RWPE2 (cell line): ENCODE results near the gene AKAP13.
A peak's percentile ranks its signal among the peaks of the same experiment; 100 is the strongest.

Experiments
- ATAC-seq: fragments of 200-7000 bp; cut with Tn5 transposase; 3 replicates; pipeline ENCODE4 v1.9.1; 2021; ENCODE audit warnings: low read depth
- DNase-seq: peaks from one replicate; pipeline ENCODE4 v3.0.0-alpha.2; 2020; ENCODE audit warnings: low spot score
- H3K27ac ChIP-seq: fragments of 450-650 bp; 2 replicates; pipeline ENCODE4 v1.5.1; 2017; ENCODE audit warnings: mild to moderate bottlenecking; ENCODE audit not compliant: poor library complexity, severe bottlenecking
- H3K27me3 ChIP-seq: fragments of 250-450 bp; sonication (Bioruptor Pico); 2 replicates; pipeline ENCODE4 v1.5.1; 2021; ENCODE audit warnings: mild to moderate bottlenecking, moderate library complexity; ENCODE audit not compliant: insufficient read depth, poor library complexity, severe bottlenecking
- H3K36me3 ChIP-seq: fragments of 250-450 bp; sonication (Bioruptor Pico); 2 replicates; pipeline ENCODE4 v1.5.1; 2020; ENCODE audit warnings: low read depth, mild to moderate bottlenecking, moderate library complexity
- H3K4me1 ChIP-seq: fragments of 250-450 bp; sonication (Bioruptor Pico); 2 replicates; pipeline ENCODE4 v1.5.1; 2021; ENCODE audit warnings: mild to moderate bottlenecking, moderate library complexity; ENCODE audit not compliant: insufficient read depth, poor library complexity, severe bottlenecking
- H3K4me3 ChIP-seq: fragments of 250-450 bp; sonication (Bioruptor Pico); 2 replicates; pipeline ENCODE4 v1.5.1; 2021; ENCODE audit warnings: mild to moderate bottlenecking, moderate library complexity; ENCODE audit not compliant: severe bottlenecking
- H3K9me3 ChIP-seq: fragments of 250-450 bp; sonication (Bioruptor Pico); 2 replicates; pipeline ENCODE4 v1.5.1; 2021; ENCODE audit warnings: mild to moderate bottlenecking, moderate library complexity; ENCODE audit not compliant: severe bottlenecking
- CTCF ChIP-seq: fragments of 450-650 bp; IDR thresholded peaks from one replicate; pipeline ENCODE4 v1.5.1; 2017; ENCODE audit warnings: mild to moderate bottlenecking, moderate library complexity; ENCODE audit not compliant: poor library complexity, severe bottlenecking

The AKAP13 gene

GRCh38 chr15:85520650-85521049, 140.2 kb downstream of the AKAP13 start:
- DNase-seq (no peak), ATAC-seq (no peak)
- Histone ChIP-seq H3K27me3 (no peaks in the 10 kb centered on the region), H3K36me3 (peaks cover 29% of the 10 kb centered on the region), H3K9me3 (no peaks in the 10 kb centered on the region), H3K27ac (no peak overlapping the region), H3K4me3 (no peak overlapping the region), H3K4me1 (no peaks in the 10 kb centered on the region)
- no peak for TF ChIP-seq CTCF

GRCh38 chr15:85523530-85523929, 143.1 kb downstream of the AKAP13 start:
- no peak for TF ChIP-seq CTCF

GRCh38 chr15:85525755-85526154, 145.4 kb downstream of the AKAP13 start:
- DNase-seq (no peak), ATAC-seq (no peak)
- Histone ChIP-seq H3K9me3 (no peaks in the 10 kb centered on the region), H3K36me3 (peaks cover 42% of the 10 kb centered on the region), H3K27me3 (no peaks in the 10 kb centered on the region), H3K27ac (no peak overlapping the region), H3K4me3 (no peak overlapping the region), H3K4me1 (peaks cover 2% of the 10 kb centered on the region)
- no peak for TF ChIP-seq CTCF

More at GRCh38 chr15:85523530-85523929, 143.1 kb downstream of the AKAP13 start:
- no peaks in the 10 kb centered on the region for H3K27me3 ChIP-seq
- peaks cover 32% of the 10 kb centered on the region for H3K36me3 ChIP-seq
- DNase-seq (no peak), ATAC-seq (no peak)
- no peak overlapping the region for H3K4me3 ChIP-seq
- peaks cover 2% of the 10 kb centered on the region for H3K4me1 ChIP-seq
- no peak overlapping the region for H3K27ac ChIP-seq
- H3K9me3 ChIP-seq: no peaks in the 10 kb centered on the region

- Histone ChIP-seq H3K27me3 (no peaks in the 10 kb centered on the region), H3K9me3 (no peaks in the 10 kb centered on the region), H3K4me1 (peaks cover 2% of the 10 kb centered on the region), H3K27ac (no peak overlapping the region), H3K4me3 (no peak overlapping the region), H3K36me3 (peaks cover 39% of the 10 kb centered on the region)
- ATAC-seq (peak; percentile 35; the same call in 1 of the 3 replicates), DNase-seq (no peak)
- no peak for TF ChIP-seq CTCF
These were observed 147.5 kb downstream of the AKAP13 start for GRCh38 chr15:85527895-85528294.

- Histone ChIP-seq H3K9me3 (no peaks in the 10 kb centered on the region), H3K27me3 (no peaks in the 10 kb centered on the region), H3K27ac (no peak overlapping the region), H3K4me3 (no peak overlapping the region), H3K36me3 (peaks cover 55% of the 10 kb centered on the region), H3K4me1 (peaks cover 2% of the 10 kb centered on the region)
- DNase-seq (no peak), ATAC-seq (no peak)
- no peak for TF ChIP-seq CTCF
These were observed 149.7 kb downstream of the AKAP13 start for GRCh38 chr15:85530079-85530478.
